H9 (cell line): ENCODE results near the gene SHPK. TPM values are rescaled to one million over a fixed set of nuclear protein-coding genes. Genes with fewer than 3 reads are reported as not detected.

Source experiments
- DNase-seq: peaks from one replicate; pipeline ENCODE4 v3.0.0-alpha.2; 2017
- H2AFZ ChIP-seq: one replicate; pipeline ENCODE4 v1.6.1; 2013; ENCODE audit warnings: mild to moderate bottlenecking, low read length, control low read depth, moderate library complexity
- H2AK5ac ChIP-seq: 2 replicates; pipeline ENCODE4 v1.6.1; 2013; ENCODE audit warnings: low read length, control low read depth, mixed read lengths; ENCODE audit not compliant: insufficient read length
- H2BK120ac ChIP-seq: one replicate; pipeline ENCODE4 v1.6.1; 2013; ENCODE audit warnings: low read depth, mild to moderate bottlenecking, low read length, control low read depth, inconsistent platforms; ENCODE audit not compliant: poor library complexity, severe bottlenecking
- H2BK12ac ChIP-seq: 2 replicates; pipeline ENCODE4 v1.6.1; 2013; ENCODE audit warnings: low read length, control low read depth, mixed read lengths, low read depth; ENCODE audit not compliant: insufficient read length
- H2BK15ac ChIP-seq: 2 replicates; pipeline ENCODE4 v1.6.1; 2013; ENCODE audit warnings: low read depth, low read length, control low read depth
- H2BK20ac ChIP-seq: one replicate; pipeline ENCODE4 v1.6.1; 2013; ENCODE audit warnings: low read depth, mild to moderate bottlenecking, low read length, control low read depth, inconsistent platforms; ENCODE audit not compliant: poor library complexity, severe bottlenecking
- H2BK5ac ChIP-seq: 2 replicates; pipeline ENCODE4 v1.6.1; 2013; ENCODE audit warnings: low read length, control low read depth, mixed read lengths; ENCODE audit not compliant: insufficient read length
- H3K14ac ChIP-seq: 2 replicates; pipeline ENCODE4 v1.6.1; 2013; ENCODE audit warnings: low read length, control low read depth; ENCODE audit not compliant: insufficient read depth
- H3K18ac ChIP-seq: 2 replicates; pipeline ENCODE4 v1.6.1; 2013; ENCODE audit warnings: low read depth, mild to moderate bottlenecking, mixed read lengths, low read length, control low read depth; ENCODE audit not compliant: insufficient read length
- H3K23ac ChIP-seq: 2 replicates; pipeline ENCODE4 v1.6.1; 2013; ENCODE audit warnings: low read length, control low read depth, mixed read lengths, low read depth; ENCODE audit not compliant: insufficient read length
- H3K23me2 ChIP-seq: 2 replicates; pipeline ENCODE4 v1.6.1; 2013; ENCODE audit warnings: low read depth, mild to moderate bottlenecking, mixed read lengths, low read length, control low read depth; ENCODE audit not compliant: insufficient read length, poor library complexity, severe bottlenecking
- H3K27ac ChIP-seq: 2 replicates; pipeline ENCODE4 v1.5.1; 2013; ENCODE audit warnings: low read length, control low read depth, mixed read lengths, low read depth; ENCODE audit not compliant: insufficient read length
- H3K27me3 ChIP-seq: 2 replicates; pipeline ENCODE4 v1.6.1; 2013; ENCODE audit warnings: low read length, control low read depth, inconsistent platforms; ENCODE audit not compliant: insufficient read depth
- H3K4ac ChIP-seq: 2 replicates; pipeline ENCODE4 v1.6.1; 2013; ENCODE audit warnings: low read depth, mild to moderate bottlenecking, control low read depth, inconsistent platforms, low read length, moderate library complexity
- H3K4me1 ChIP-seq: 2 replicates; pipeline ENCODE4 v1.6.1; 2013; ENCODE audit warnings: low read length, control low read depth, inconsistent platforms; ENCODE audit not compliant: insufficient read depth
- H3K4me2 ChIP-seq: 2 replicates; pipeline ENCODE4 v1.6.1; 2013; ENCODE audit warnings: low read length, control low read depth, mixed read lengths; ENCODE audit not compliant: insufficient read length, insufficient read depth
- H3K56ac ChIP-seq: 2 replicates; pipeline ENCODE4 v1.6.1; 2013; ENCODE audit warnings: low read depth, mild to moderate bottlenecking, mixed read lengths, low read length, control low read depth; ENCODE audit not compliant: insufficient read length
- H3K79me1 ChIP-seq: 2 replicates; pipeline ENCODE4 v1.6.1; 2013; ENCODE audit warnings: low read depth, mild to moderate bottlenecking, moderate library complexity, low read length, control low read depth, inconsistent platforms; ENCODE audit not compliant: insufficient read depth, poor library complexity, severe bottlenecking
- H3K79me2 ChIP-seq: 2 replicates; pipeline ENCODE4 v1.6.1; 2013; ENCODE audit warnings: low read length, control low read depth, inconsistent platforms; ENCODE audit not compliant: insufficient read depth
- H3K9ac ChIP-seq: 2 replicates; pipeline ENCODE4 v1.6.1; 2013; ENCODE audit warnings: low read length, control low read depth, mixed read lengths; ENCODE audit not compliant: insufficient read length; ENCODE audit errors: extremely low read depth
- H3K9me3 ChIP-seq: one replicate; pipeline ENCODE4 v1.6.1; 2013; ENCODE audit warnings: low read depth, low read length, inconsistent platforms; ENCODE audit not compliant: control insufficient read depth
- H3T11ph ChIP-seq: one replicate; pipeline ENCODE4 v1.6.1; 2013; ENCODE audit warnings: mild to moderate bottlenecking, low read length, control low read depth, inconsistent platforms
- H4K20me1 ChIP-seq: one replicate; pipeline ENCODE4 v1.6.1; 2013; ENCODE audit not compliant: control insufficient read depth, insufficient read length, insufficient read depth
- H4K5ac ChIP-seq: 2 replicates; pipeline ENCODE4 v1.6.1; 2013; ENCODE audit warnings: low read depth, mild to moderate bottlenecking, mixed read lengths, low read length, control low read depth; ENCODE audit not compliant: insufficient read length
- H4K8ac ChIP-seq: replicated peaks from 2 replicates; pipeline ENCODE4 v1.6.1; 2013; ENCODE audit warnings: low read length, control low read depth, mixed read lengths, low read depth; ENCODE audit not compliant: insufficient read length
- H4K91ac ChIP-seq: 2 replicates; pipeline ENCODE4 v1.6.1; 2013; ENCODE audit warnings: low read depth, mild to moderate bottlenecking, moderate library complexity, mixed read lengths, low read length, control low read depth; ENCODE audit not compliant: insufficient read length
- H3K27ac Mint-ChIP-seq, 3 experiments: 2 replicates in 2 of 3; 3 replicates in 1 of 3; pipeline ENCODE4 v1.8.0; 2020 to 2021; ENCODE audit warnings: mixed read lengths in 3 of 3, mild to moderate bottlenecking in 1 of 3, moderate library complexity in 1 of 3
- H3K27me3 Mint-ChIP-seq: 2 replicates; pipeline ENCODE4 v1.8.0; 2021; ENCODE audit warnings: low read depth, mild to moderate bottlenecking, moderate library complexity, mixed read lengths
- H3K36me3 Mint-ChIP-seq, 3 experiments: 2 replicates in 2 of 3; 3 replicates in 1 of 3; pipeline ENCODE4 v1.8.0; 2020 to 2021; ENCODE audit warnings: low read depth in 3 of 3, mixed read lengths in 3 of 3; ENCODE audit not compliant: insufficient read depth in 1 of 3
- H3K4me1 Mint-ChIP-seq, 2 experiments: 2 replicates each; pipeline ENCODE4 v1.8.0; 2020; ENCODE audit warnings: mixed read lengths in 2 of 2
- H3K4me3 Mint-ChIP-seq, 2 experiments: 2 replicates in 1 of 2; 3 replicates in 1 of 2; pipeline ENCODE4 v1.8.0; 2020 to 2021; ENCODE audit warnings: mild to moderate bottlenecking in 2 of 2, mixed read lengths in 2 of 2, moderate library complexity in 1 of 2
- H3K9me3 Mint-ChIP-seq, 2 experiments: 2 replicates in 1 of 2; 3 replicates in 1 of 2; pipeline ENCODE4 v1.8.0; 2020; ENCODE audit warnings: mild to moderate bottlenecking in 2 of 2, mixed read lengths in 2 of 2, moderate library complexity in 1 of 2
- CTCF ChIP-seq: fragments of 200-600 bp; sonication (generic); conservative IDR thresholded peaks from 3 replicates; pipeline ENCODE4 v1.8.0; 2021; ENCODE audit warnings: antibody characterized with exemption, mild to moderate bottlenecking
- WGBS: extraction: QIAGEN DNeasy Blood & Tissue Kit; methylation state at CpG from one replicate; pipeline ENCODE4 v1.1.7; 2013; ENCODE audit warnings: missing lambda C conversion rate, low lambda C conversion rate, mixed read lengths; ENCODE audit not compliant: insufficient read length; ENCODE audit errors: extremely low coverage; 5-methylcytosine and 5-hydroxymethylcytosine counted together
- total RNA-seq: library from RNA; stranded (reverse); gene quantifications from 2 replicates; pipeline ENCODE4 v1.2.1, GENCODE V29; 2021

SHPK gene
- total RNA-seq, 1 experiment from 2014 or later = 27.0 TPM

GRCh38 chr17:3603870-3604259, 32.2 kb downstream of the SHPK start:
- no peaks in the 10 kb centered on the region for H3K79me1 ChIP-seq
- H2BK20ac ChIP-seq = no peak overlapping the region
- no peaks in the 10 kb centered on the region for H3K79me2 ChIP-seq
- no peak overlapping the region for H3K27ac Mint-ChIP-seq
- TF ChIP-seq CTCF = no peak
- no peak overlapping the region for H3K4me2 ChIP-seq
- H4K20me1 ChIP-seq = no peaks in the 10 kb centered on the region
- no peak overlapping the region for H2BK15ac ChIP-seq
- H3K14ac ChIP-seq = no peak overlapping the region
- no peaks in the 10 kb centered on the region for H3K4me1 Mint-ChIP-seq
- H3K36me3 Mint-ChIP-seq = peaks cover 6 to 34% (median 8%) of the 10 kb centered on the region in 3 experiments; a peak in 6 of 7 replicates
- no peaks in the 10 kb centered on the region for H3K9me3 Mint-ChIP-seq
- no peak overlapping the region for H2BK12ac ChIP-seq
- H3K9ac ChIP-seq = no peak overlapping the region
- no CpG with 5 or more reads among the region's 4 CpGs for WGBS
- H3K27ac ChIP-seq = no peak overlapping the region
- DNase-seq = no peak
- no peak overlapping the region for H3K56ac ChIP-seq
- H4K8ac ChIP-seq = no peak overlapping the region
- H4K91ac ChIP-seq = no peak overlapping the region
- no peak overlapping the region for H3K4me3 Mint-ChIP-seq
- H3K23ac ChIP-seq = no peak overlapping the region
- H3K18ac ChIP-seq = no peak overlapping the region
- no peaks in the 10 kb centered on the region; the same call in 1 of the 2 replicates for H3K27me3 ChIP-seq
- H2AFZ ChIP-seq = no peak overlapping the region
- no peak overlapping the region for H2AK5ac ChIP-seq
- no peak overlapping the region for H3T11ph ChIP-seq
- no peaks in the 10 kb centered on the region for H3K9me3 ChIP-seq
- no peak overlapping the region for H3K4ac ChIP-seq
- no peak overlapping the region for H4K5ac ChIP-seq
- no peaks in the 10 kb centered on the region for H3K27me3 Mint-ChIP-seq
- H2BK5ac ChIP-seq = no peak overlapping the region
- H2BK120ac ChIP-seq = no peak overlapping the region
- no peaks in the 10 kb centered on the region for H3K4me1 ChIP-seq
- H3K23me2 ChIP-seq = no peaks in the 10 kb centered on the region
